ENCODE measurements around the gene SLC22A14. TPM values are rescaled to one million over a fixed set of nuclear protein-coding genes. Genes with fewer than 3 reads are reported as not detected.

Gene SLC22A14
- total and polyA plus RNA-seq, 2 donors (not counting 3 experiments of a cell fraction or from before 2014, with no cell fraction given): not detected

DNA sequence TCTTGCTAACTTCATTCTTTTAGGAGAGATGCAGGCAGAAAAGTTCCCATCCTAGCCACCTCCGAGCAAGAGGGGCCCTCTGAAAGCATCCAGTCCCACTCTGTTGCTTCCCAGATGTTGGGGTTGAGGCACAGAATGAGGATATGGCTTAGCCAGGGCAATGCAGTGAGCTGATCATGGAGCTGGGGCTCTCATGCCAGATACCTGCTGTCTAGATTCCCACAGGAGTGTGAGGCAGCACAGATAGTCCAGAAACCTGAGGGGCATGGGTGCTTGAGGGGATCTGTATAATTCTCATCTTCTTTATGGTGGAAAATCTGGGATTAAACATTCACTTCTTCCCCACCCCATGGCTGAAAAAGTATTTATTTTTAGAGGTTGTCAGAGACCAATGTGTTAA is 15.3 kb upstream of the SLC22A14 start:
- dilution Hi-C loops (cut with MboI; ENCODE audit: extremely low pct_ligation_motif_present, low sequenced_read_pairs) (no loop called here), intact Hi-C loops (cut with micrococcal nuclease) (no loop called here)
- FAIRE-seq (no peak), DNase-seq (ENCODE audit: low read depth, low spot score) (no peak)
- H3K9ac ChIP-seq (replicated peaks; ENCODE audit: extremely low read depth, insufficient read depth, low read length): no peak overlapping the region
- no peaks in the 10 kb centered on the region for H3K4me1 ChIP-seq (ENCODE audit: control insufficient read depth, extremely low read depth, insufficient read depth, low read length)
- no peaks in the 10 kb centered on the region for H3K9me3 ChIP-seq (replicated peaks; ENCODE audit: control insufficient read depth, insufficient read depth, low read length)
- no peak overlapping the region for H3K27ac ChIP-seq (ENCODE audit: insufficient read depth, low read depth, low read length)
- no peaks in the 10 kb centered on the region for H4K20me1 ChIP-seq (replicated peaks; ENCODE audit: control insufficient read depth, extremely low read depth, insufficient read depth, low read length)
- BruUV-seq (replicated peaks): no TSS peak
- no peak for TF ChIP-seq EZH2 (IDR thresholded peaks at IDR 0.05; ENCODE audit: borderline replicate concordance, low read depth, low read length, severe bottlenecking)
- TF ChIP-seq POLR2AphosphoS5 (IDR thresholded peaks at IDR 0.05; ENCODE audit: insufficient read depth, low read depth, low read length): no peak
- TF ChIP-seq MYC (IDR thresholded peaks at IDR 0.05; ENCODE audit: low read depth, low read length): no peak
- TF ChIP-seq POLR2A (IDR thresholded peaks at IDR 0.05; ENCODE audit: low read depth, low read length): no peak
- TF ChIP-seq FOS (IDR thresholded peaks at IDR 0.05; ENCODE audit: borderline replicate concordance, insufficient read depth, low read length): no peak
- no peak for TF ChIP-seq JUN (IDR thresholded peaks at IDR 0.05; ENCODE audit: borderline replicate concordance, insufficient read depth, insufficient read length, low read depth)
- TF ChIP-seq GATA2 (IDR thresholded peaks at IDR 0.05; ENCODE audit: insufficient read depth, insufficient read length, low read depth, low read length): no peak
- TF ChIP-seq, protein P1, sequence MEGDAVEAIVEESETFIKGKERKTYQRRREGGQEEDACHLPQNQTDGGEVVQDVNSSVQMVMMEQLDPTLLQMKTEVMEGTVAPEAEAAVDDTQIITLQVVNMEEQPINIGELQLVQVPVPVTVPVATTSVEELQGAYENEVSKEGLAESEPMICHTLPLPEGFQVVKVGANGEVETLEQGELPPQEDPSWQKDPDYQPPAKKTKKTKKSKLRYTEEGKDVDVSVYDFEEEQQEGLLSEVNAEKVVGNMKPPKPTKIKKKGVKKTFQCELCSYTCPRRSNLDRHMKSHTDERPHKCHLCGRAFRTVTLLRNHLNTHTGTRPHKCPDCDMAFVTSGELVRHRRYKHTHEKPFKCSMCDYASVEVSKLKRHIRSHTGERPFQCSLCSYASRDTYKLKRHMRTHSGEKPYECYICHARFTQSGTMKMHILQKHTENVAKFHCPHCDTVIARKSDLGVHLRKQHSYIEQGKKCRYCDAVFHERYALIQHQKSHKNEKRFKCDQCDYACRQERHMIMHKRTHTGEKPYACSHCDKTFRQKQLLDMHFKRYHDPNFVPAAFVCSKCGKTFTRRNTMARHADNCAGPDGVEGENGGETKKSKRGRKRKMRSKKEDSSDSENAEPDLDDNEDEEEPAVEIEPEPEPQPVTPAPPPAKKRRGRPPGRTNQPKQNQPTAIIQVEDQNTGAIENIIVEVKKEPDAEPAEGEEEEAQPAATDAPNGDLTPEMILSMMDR (IDR thresholded peaks at IDR 0.05; ENCODE audit: extremely low read depth in 1 of 2, insufficient read depth in 1 of 2, low read depth in 1 of 2, low read length in 2 of 2): no peak
- TF ChIP-seq, protein P2, sequence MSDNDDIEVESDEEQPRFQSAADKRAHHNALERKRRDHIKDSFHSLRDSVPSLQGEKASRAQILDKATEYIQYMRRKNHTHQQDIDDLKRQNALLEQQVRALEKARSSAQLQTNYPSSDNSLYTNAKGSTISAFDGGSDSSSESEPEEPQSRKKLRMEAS (IDR thresholded peaks at IDR 0.05; ENCODE audit: insufficient read depth, insufficient read length): no peak
- no peaks in the 10 kb centered on the region for H3K27me3 ChIP-seq (ENCODE audit: control insufficient read depth in 2 of 2, insufficient read depth in 2 of 2, low read length in 2 of 2)
- no peaks in the 10 kb centered on the region for H3K36me3 ChIP-seq (ENCODE audit: control insufficient read depth in 2 of 2, extremely low read depth in 1 of 2, insufficient read depth in 2 of 2, low read length in 2 of 2)
- no peak overlapping the region for H2AFZ ChIP-seq (ENCODE audit: low read depth, low read length)
- no peaks in the 10 kb centered on the region for H3K79me2 ChIP-seq (ENCODE audit: control insufficient read depth, insufficient read depth, low read length)
- H3K4me2 ChIP-seq (ENCODE audit: insufficient read depth, low read length): no peak overlapping the region
- no peak overlapping the region for H3K4me3 ChIP-seq (replicated peaks in 1 of 3; ENCODE audit: insufficient read depth in 1 of 3, low read depth in 1 of 3, low read length in 3 of 3)
- no peaks in the 10 kb centered on the region for H3K9me1 ChIP-seq (replicated peaks; ENCODE audit: control insufficient read depth, extremely low read depth, insufficient read depth, low read length)
- POLR2A ChIA-PET: no interaction called here
- CTCF ChIA-PET: no interaction called here

Measured in endothelial cell of umbilical vein (primary cell).